Measurements from ENCODE around the gene CAMK4.

GRCh38 chr5:111309384-111309783 is 85.2 kb downstream of the CAMK4 start:
- TF ChIP-seq CTCF (IDR thresholded peaks at IDR 0.05; ENCODE audit: extremely low read depth in 1 of 2, insufficient read depth in 1 of 2, low read depth in 1 of 2, low read length in 2 of 2) (no peak), MAX (IDR thresholded peaks at IDR 0.05; ENCODE audit: insufficient read depth, insufficient read length) (no peak), POLR2AphosphoS5 (IDR thresholded peaks at IDR 0.05; ENCODE audit: insufficient read depth, low read depth, low read length) (no peak), POLR2A (IDR thresholded peaks at IDR 0.05; ENCODE audit: low read depth, low read length) (no peak), JUN (IDR thresholded peaks at IDR 0.05; ENCODE audit: borderline replicate concordance, insufficient read depth, insufficient read length, low read depth) (no peak), EZH2 (IDR thresholded peaks at IDR 0.05; ENCODE audit: borderline replicate concordance, low read depth, low read length, severe bottlenecking) (no peak), MYC (IDR thresholded peaks at IDR 0.05; ENCODE audit: low read depth, low read length) (no peak)
